ENCODE data around the gene COPS7B. TPM values are rescaled to one million over a fixed set of nuclear protein-coding genes. Genes with fewer than 3 reads are reported as not detected.

Gene COPS7B
- total and polyA plus RNA-seq, 3 experiments from 2014 or later: 34.1 to 51.8 (median 48.0) TPM

DNA sequence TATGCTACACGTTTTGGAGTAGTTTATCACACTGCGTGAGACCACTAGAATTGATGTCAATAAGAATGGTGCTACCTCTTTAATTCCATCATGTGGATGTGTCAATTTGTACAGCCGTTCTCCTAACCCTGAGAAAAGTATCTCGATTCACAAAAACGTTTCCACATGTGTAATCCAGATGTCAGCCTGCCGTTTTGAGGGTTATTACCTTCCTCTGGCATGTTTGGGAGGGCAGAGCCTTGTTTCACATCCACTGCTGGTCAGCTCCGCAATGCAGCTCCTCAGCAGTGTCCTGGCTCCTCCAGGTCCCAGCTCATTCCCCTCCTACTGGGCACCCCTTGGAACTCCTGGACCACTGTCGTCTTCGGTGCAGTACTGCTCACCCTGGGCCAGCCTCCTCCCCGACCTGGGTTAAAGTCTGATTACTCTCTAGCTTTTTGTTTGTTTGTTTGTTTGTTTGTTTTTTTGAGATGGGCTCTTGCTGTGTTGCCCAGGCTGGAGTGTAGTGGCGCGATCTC, 34.6 kb downstream of the COPS7B start:
- no peak overlapping the region for H3K4me3 ChIP-seq (ENCODE audit: low read length)
- H3K9me3 ChIP-seq (ENCODE audit: low read length): no peaks in the 10 kb centered on the region
- POLR2A ChIA-PET: no interaction called here
- no peaks in the 10 kb centered on the region for H3K36me3 ChIP-seq (ENCODE audit: insufficient read depth, low read length)
- CTCF ChIA-PET: no interaction called here
- peaks cover 0 to 5% (median 0%) of the 10 kb centered on the region in 5 donors for H3K9me3 Mint-ChIP-seq
- H3K36me3 Mint-ChIP-seq: no peaks in the 10 kb centered on the region
- H3K27me3 Mint-ChIP-seq: peaks cover 4 to 13% of the 10 kb centered on the region in 2 donors
- DNase-seq: no peak
- H3K27me3 ChIP-seq (ENCODE audit: insufficient read depth, low read length, poor library complexity, severe bottlenecking): no peaks in the 10 kb centered on the region
- no peaks in the 10 kb centered on the region for H3K4me1 Mint-ChIP-seq
- H3K27ac ChIP-seq (ENCODE audit: low read depth, low read length): no peak overlapping the region
- no peaks in the 10 kb centered on the region for H3K4me1 ChIP-seq (ENCODE audit: insufficient read depth, low read length)
- H3K4me3 Mint-ChIP-seq: no peak overlapping the region
- no peak overlapping the region for H3K27ac Mint-ChIP-seq

DNA sequence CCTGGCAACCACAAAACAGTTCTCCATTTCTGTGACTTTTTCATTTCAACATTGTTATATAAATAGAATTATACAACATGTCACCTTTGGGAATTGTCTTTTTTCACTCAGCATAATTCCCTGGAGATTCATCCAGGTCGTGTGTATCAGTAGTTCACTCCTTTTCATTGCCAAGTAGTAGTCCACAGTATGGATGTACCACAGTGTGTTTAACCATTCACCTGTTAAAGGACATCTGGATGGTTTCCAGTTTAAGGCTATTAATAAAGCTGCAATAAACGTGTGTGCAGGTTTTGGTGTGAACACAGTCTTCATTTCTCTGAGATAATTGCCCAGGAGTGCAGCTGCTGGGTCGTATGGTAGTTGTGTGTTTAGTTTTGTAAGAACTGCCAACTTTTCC, 35.7 kb downstream of the COPS7B start:
- H3K36me3 ChIP-seq (ENCODE audit: insufficient read depth, low read length): no peaks in the 10 kb centered on the region
- no peaks in the 10 kb centered on the region for H3K9me3 ChIP-seq (ENCODE audit: low read length)
- Mint-ChIP-seq H3K27ac (no peak overlapping the region), H3K4me3 (no peak overlapping the region), H3K9me3 (peaks cover 0 to 5% (median 0%) of the 10 kb centered on the region in 5 donors), H3K27me3 (peaks cover 4 to 13% of the 10 kb centered on the region in 2 donors), H3K4me1 (no peaks in the 10 kb centered on the region), H3K36me3 (no peaks in the 10 kb centered on the region)
- POLR2A ChIA-PET: no interaction called here
- CTCF ChIA-PET: no interaction called here
- H3K4me1 ChIP-seq (ENCODE audit: insufficient read depth, low read length): no peaks in the 10 kb centered on the region
- no peak for DNase-seq
- H3K27ac ChIP-seq (ENCODE audit: low read depth, low read length): no peak overlapping the region
- no peaks in the 10 kb centered on the region for H3K27me3 ChIP-seq (ENCODE audit: insufficient read depth, low read length, poor library complexity, severe bottlenecking)
- H3K4me3 ChIP-seq (ENCODE audit: low read length): no peak overlapping the region

DNA sequence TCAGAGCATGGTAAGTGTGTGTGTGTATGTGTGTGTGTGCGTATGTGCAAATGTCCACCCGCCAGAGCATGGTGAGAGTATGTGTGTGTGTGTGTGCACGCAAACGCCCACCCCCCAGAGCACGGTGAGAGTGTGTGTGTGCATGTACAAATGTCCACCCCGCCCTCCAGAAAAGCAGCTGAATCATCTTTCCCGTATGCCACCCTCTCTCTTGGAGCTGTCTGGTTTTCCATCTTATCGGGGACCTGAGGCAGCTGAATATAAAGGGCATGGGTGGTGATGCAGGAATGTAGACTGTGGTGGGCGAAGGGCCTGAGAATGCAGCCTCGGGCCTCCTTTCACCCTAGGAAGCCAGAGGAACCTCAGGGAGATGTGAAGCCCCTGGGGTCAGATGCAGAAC, 66.9 kb downstream of the COPS7B start:
- H3K27me3 ChIP-seq (ENCODE audit: insufficient read depth, low read length, poor library complexity, severe bottlenecking): no peaks in the 10 kb centered on the region
- H3K36me3 ChIP-seq (ENCODE audit: insufficient read depth, low read length): no peaks in the 10 kb centered on the region
- Mint-ChIP-seq H3K9me3 (no peaks in the 10 kb centered on the region), H3K4me1 (peaks cover 0 to 12% (median 4%) of the 10 kb centered on the region in 3 donors), H3K27ac (no peak overlapping the region), H3K4me3 (no peak overlapping the region), H3K27me3 (peaks cover 11 to 18% of the 10 kb centered on the region in 2 donors), H3K36me3 (no peaks in the 10 kb centered on the region)
- H3K9me3 ChIP-seq (ENCODE audit: low read length): no peaks in the 10 kb centered on the region
- no peak for DNase-seq
- ChIA-PET POLR2A (no interaction called here), CTCF (no interaction called here)
- no peak overlapping the region for H3K27ac ChIP-seq (ENCODE audit: low read depth, low read length)
- no peak overlapping the region for H3K4me3 ChIP-seq (ENCODE audit: low read length)
- H3K4me1 ChIP-seq (ENCODE audit: insufficient read depth, low read length): no peaks in the 10 kb centered on the region

GRCh38 chr2:231854616-231855125, 68.4 kb downstream of the COPS7B start:
- H3K4me1 Mint-ChIP-seq: peaks cover 0 to 12% (median 4%) of the 10 kb centered on the region in 3 donors
- no peaks in the 10 kb centered on the region for H3K36me3 ChIP-seq (ENCODE audit: insufficient read depth, low read length)
- H3K36me3 Mint-ChIP-seq: no peaks in the 10 kb centered on the region
- H3K27ac ChIP-seq (ENCODE audit: low read depth, low read length): no peak overlapping the region
- peaks cover 11 to 24% of the 10 kb centered on the region in 2 donors for H3K27me3 Mint-ChIP-seq
- no peaks in the 10 kb centered on the region for H3K9me3 Mint-ChIP-seq
- ChIA-PET POLR2A (no interaction called here), CTCF (no interaction called here)
- H3K27me3 ChIP-seq (ENCODE audit: insufficient read depth, low read length, poor library complexity, severe bottlenecking): no peaks in the 10 kb centered on the region
- DNase-seq: no peak
- H3K9me3 ChIP-seq (ENCODE audit: low read length): no peaks in the 10 kb centered on the region
- no peak overlapping the region for H3K4me3 Mint-ChIP-seq
- H3K4me1 ChIP-seq (ENCODE audit: insufficient read depth, low read length): no peaks in the 10 kb centered on the region
- no peak overlapping the region for H3K27ac Mint-ChIP-seq
- H3K4me3 ChIP-seq (ENCODE audit: low read length): no peak overlapping the region

GRCh38 chr2:231856959-231857358, 70.7 kb downstream of the COPS7B start:
- Histone ChIP-seq H3K27ac (ENCODE audit: low read depth, low read length) (no peak overlapping the region), H3K4me1 (ENCODE audit: insufficient read depth, low read length) (no peaks in the 10 kb centered on the region), H3K36me3 (ENCODE audit: insufficient read depth, low read length) (no peaks in the 10 kb centered on the region), H3K27me3 (ENCODE audit: insufficient read depth, low read length, poor library complexity, severe bottlenecking) (no peaks in the 10 kb centered on the region), H3K9me3 (ENCODE audit: low read length) (no peaks in the 10 kb centered on the region), H3K4me3 (ENCODE audit: low read length) (no peak overlapping the region)
- CTCF ChIA-PET: no interaction called here
- Mint-ChIP-seq H3K9me3 (no peaks in the 10 kb centered on the region), H3K27ac (no peak overlapping the region), H3K4me3 (no peak overlapping the region), H3K27me3 (peaks cover 10 to 11% of the 10 kb centered on the region in 2 donors), H3K4me1 (peaks cover 0 to 4% (median 4%) of the 10 kb centered on the region in 3 donors), H3K36me3 (no peaks in the 10 kb centered on the region)
- POLR2A ChIA-PET: no interaction called here
- no peak for DNase-seq

Other genes with a start within 250 kb of the COPS7B start
- not detected for gene TEX44, start 193.6 kb upstream of the COPS7B start, total RNA-seq
- not detected for gene TEX44, start 193.6 kb upstream of the COPS7B start, polyA plus RNA-seq
- 1,000 to 10,000 TPM; 2,403 to 2,474 TPM for gene PTMA, start 77.9 kb upstream of the COPS7B start, total RNA-seq
- gene PTMA, start 77.9 kb upstream of the COPS7B start, polyA plus RNA-seq: 1,830 TPM
- 10 to 100 TPM; 33.7 to 35.5 TPM for gene PDE6D, start 5.2 kb upstream of the COPS7B start, total RNA-seq
- gene PDE6D, start 5.2 kb upstream of the COPS7B start, polyA plus RNA-seq: 62.8 TPM
- gene NPPC, start 140.0 kb downstream of the COPS7B start, total RNA-seq: not detected
- not detected for gene NPPC, start 140.0 kb downstream of the COPS7B start, polyA plus RNA-seq
- gene DIS3L2, start 175.3 kb downstream of the COPS7B start, total RNA-seq: 10 to 100 TPM; 28.6 to 29.5 TPM
- gene DIS3L2, start 175.3 kb downstream of the COPS7B start, polyA plus RNA-seq: 16.4 TPM

Data from CD8-positive, alpha-beta memory T cell (primary cell).